HG02884 (cell line): ENCODE data around the gene TACC2.

Experiments used
- ATAC-seq: cut with Tn5 transposase; IDR thresholded peaks from one replicate; pipeline ENCODE4 v1.9.1; 2021; ENCODE audit warnings: mild to moderate bottlenecking, moderate library complexity; ENCODE audit not compliant: unreplicated experiment

The TACC2 gene

GRCh38 chr10:122162671-122163173 lies 173.8 kb downstream of the TACC2 start:
- ATAC-seq: no peak

- ATAC-seq: no peak
These were observed 174.4 kb downstream of the TACC2 start for GRCh38 chr10:122163174-122164022.

- ATAC-seq: no peak
These were observed 175.1 kb downstream of the TACC2 start for GRCh38 chr10:122164023-122164601.

DNA sequence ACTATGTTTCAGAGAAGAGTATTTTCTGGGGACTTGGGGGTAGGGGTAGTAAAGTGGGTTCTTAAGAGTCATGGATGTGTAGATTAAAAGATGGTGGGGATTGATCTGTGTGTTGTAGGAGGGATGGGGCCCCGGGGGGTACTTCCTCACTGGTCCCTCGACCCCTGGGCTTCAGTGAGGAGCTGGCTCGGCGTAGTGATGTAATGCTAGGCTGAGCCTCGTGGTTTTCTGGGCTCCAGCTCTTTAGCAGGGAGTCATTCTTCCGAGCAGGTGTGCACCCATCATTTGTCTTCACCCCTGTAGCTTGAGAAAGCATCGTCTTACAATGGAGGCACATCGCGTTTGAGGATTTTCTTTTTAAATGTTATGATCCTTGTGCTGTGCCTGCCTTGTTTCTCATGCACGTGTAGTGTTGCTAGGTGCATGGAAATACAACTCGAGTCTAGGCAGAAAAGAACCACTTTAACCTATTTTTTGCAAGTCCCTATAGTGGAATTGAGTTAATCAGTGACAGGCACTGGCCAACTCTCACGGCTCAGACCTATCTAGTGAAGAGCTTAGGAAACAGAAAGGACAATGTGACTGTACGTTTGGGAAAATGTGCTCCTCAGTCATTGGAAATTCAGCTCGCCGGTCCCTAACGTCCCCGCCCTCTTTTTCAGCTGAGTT lies 176.0 kb downstream of the TACC2 start:
- ATAC-seq: no peak

DNA sequence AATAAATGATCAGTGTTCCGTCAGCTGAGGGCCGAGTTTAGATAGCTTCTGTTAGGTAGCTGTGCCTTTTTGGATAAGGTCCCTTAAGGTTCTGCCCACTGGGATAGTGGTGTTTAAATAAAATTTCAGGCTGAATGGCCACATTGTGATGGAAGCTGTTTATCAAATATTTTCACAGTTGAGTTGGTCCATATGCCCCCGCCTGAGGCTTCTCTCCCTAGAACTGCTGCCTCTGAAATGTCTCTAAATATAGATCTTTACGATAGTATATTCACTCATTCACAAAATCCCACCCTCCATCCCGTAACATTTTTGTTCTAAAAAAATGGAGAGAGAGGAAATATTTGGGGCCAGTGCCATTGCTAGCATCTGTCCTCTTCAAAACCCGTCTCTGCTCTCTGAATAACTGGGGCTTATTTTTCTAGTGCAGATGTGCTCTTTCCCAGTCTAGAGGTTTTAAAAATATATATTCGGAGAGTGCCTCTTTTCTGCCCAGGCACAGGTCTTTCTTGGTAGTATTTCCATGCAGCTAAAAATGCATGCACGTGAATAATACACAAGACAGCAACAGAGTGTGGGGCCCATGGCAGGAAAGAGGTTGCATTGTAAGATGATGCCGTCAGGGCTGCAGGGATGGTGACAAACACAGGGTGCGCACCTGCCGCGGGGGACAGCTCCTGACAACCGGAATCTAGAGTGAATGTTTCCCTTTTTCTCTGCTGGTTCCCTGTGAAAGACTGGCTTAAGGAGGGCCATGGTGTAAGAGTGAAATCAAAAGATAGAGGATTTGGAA lies 176.7 kb downstream of the TACC2 start:
- ATAC-seq: no peak

GRCh38 chr10:122168101-122168500 lies 179.1 kb downstream of the TACC2 start:
- no peak for ATAC-seq

DNA sequence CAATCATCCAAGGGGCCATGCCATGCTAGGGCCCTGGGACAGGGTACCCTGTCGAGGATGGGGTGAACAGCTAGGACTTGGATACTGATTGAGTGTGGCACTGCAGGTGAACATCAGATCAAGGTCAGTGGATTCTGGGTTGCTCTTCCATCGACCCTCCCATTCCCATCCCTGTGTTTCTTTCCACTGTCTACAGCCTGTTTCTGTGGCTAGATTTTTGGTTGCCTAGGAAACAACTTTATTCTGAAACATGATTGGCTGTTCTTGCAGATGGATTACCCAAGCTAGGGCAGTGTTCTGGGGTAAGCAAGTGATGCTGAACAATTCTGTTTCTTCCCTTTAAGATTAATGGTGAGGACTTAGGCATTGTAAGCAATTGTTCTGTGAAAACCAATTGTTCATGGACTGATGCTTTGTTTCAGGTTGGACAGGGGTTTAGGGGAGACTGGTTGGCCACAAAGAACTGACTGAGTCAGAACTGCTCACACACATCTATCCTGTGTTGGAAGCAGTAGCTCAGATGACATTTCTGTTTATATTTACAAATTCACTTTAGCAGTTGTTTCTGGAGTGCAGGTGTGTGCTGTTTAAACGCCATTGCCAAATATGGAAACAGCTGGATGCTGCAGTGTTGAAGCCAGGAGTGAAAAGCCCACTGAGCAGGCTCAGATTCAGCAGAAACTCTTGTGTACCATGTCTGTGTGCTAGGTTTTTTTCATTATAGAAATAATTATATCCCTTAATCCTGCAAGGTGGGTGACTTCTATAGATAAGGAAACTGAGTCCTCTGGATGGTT lies 179.8 kb downstream of the TACC2 start:
- ATAC-seq: no peak

DNA sequence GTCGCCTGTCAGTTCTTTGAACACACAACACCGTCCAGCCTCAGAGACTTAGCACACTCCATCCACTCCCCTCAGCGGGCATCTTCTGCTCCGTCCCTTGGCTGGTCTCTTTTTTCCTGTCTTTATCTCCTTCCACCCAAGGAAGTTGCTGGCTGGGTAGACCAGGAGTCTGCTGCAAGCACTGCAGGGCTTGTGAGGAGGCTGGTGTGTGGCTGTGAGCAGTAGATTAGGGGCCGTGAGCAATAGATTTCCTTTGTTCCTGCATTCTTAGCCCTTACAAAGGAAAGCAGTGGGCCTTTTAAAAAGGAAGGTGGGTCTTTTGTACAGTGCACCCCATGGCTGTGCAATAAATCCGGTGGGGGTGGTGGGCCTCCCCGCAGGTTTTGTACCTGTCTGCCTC lies 181.8 kb downstream of the TACC2 start:
- ATAC-seq: no peak

- no peak for ATAC-seq
These were observed 182.5 kb downstream of the TACC2 start for GRCh38 chr10:122171302-122172075.

- ATAC-seq: no peak
These were observed 183.5 kb downstream of the TACC2 start for GRCh38 chr10:122172361-122173008.

GRCh38 chr10:122173337-122173736 lies 184.4 kb downstream of the TACC2 start:
- ATAC-seq: no peak

- ATAC-seq: no peak
These were observed 184.9 kb downstream of the TACC2 start for GRCh38 chr10:122173766-122174435.

DNA sequence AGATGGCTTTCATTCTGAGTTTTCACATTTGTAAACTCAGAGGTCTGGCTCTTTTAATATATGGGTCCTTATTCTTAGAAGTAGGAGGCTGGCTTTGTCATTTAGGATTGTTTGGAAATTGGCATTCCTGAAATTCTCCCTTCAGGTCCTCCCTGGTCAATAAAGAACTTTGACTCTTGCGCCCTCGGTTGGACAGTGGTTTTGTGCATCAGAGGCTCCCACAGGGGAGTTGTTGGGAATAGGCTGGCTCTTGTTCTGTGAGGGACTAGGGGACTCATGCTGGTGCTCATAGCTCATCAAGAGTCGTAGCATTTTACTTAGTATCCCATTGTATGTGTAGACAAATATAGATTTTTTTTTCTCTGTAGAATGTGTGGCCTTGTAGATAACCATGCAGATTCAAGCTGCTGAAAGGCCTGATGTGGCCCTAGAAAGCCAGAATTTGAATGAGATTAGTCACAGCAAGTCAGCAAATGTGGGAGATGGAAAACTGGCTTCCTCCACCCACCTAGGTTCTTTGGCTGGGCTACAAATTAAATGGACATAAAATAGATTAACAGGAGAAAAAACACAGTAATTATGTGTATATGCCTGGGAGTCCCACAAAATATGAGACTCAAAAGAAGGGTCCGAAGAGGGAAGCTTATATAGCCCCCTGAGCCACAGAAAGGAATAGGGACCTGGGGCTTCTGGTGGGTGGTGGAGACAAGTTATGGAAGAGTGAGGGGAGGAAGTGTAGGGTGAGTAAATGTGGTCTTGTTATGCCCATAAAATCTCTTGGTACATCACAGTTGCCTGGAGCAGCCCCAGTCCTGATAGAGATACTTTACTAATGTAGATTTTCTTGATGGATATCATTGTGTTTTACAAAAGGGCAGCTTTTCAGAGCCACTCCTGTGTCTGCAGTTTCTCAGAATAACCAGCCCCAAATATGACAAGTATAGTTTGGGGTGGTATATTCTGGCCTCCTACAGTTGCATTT lies 187.6 kb downstream of the TACC2 start:
- no peak for ATAC-seq

DNA sequence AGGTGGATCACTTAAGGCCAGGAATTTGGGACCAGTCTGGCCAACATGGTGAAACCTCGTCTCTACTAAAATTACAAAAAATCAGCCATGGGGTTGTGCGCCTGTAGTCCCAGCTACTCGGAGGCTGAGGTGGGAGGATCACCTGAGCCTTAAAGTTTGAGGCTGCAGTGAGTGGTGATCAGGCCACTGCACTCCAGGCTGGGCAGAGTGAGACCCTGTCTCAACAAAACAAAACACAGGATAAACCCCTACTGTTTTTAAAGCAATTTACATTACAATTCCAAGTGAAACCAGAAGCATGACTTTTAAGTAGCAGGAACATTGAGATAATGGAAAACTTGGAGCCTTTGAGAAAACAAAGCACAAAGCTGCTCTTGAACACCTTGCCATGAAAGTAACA lies 189.7 kb downstream of the TACC2 start:
- ATAC-seq: no peak

GRCh38 chr10:122181041-122181732 lies 192.2 kb downstream of the TACC2 start:
- ATAC-seq: no peak

GRCh38 chr10:122181876-122182275 lies 192.9 kb downstream of the TACC2 start:
- ATAC-seq: no peak

GRCh38 chr10:122182308-122182707 lies 193.3 kb downstream of the TACC2 start:
- ATAC-seq: no peak
